ENCODE results near the gene FAM107B. TPM values are rescaled to one million over a fixed set of nuclear protein-coding genes. Genes with fewer than 3 reads are reported as not detected.
A peak's percentile ranks its signal among the peaks of the same experiment; 100 is the strongest.
"Not testable (repeated sequence)": the region's sequence is repeated elsewhere in the genome, so short reads cannot be mapped to it uniquely, and the experiment has no call there.

The FAM107B gene
- total and polyA plus RNA-seq, 11 donors: 1.9 to 27.6 (median 4.9) TPM

GRCh38 chr10:14664345-14664744 is 110.4 kb downstream of the FAM107B start:
- Histone ChIP-seq H3K27ac (no peak overlapping the region), H3K27me3 (no peaks in the 10 kb centered on the region), H3K9me3 (peaks cover 0 to 2% (median 0%) of the 10 kb centered on the region in 12 donors), H3K36me3 (no peaks in the 10 kb centered on the region), H3K4me1 (peaks cover 0 to 24% (median 0%) of the 10 kb centered on the region in 12 donors), H3K4me3 (no peak overlapping the region)
- ATAC-seq: no peak
- intact Hi-C loops (cut with DNase I): no loop called here
- no peak for TF ChIP-seq POLR2A (IDR thresholded peaks at IDR 0.05)
- TF ChIP-seq, protein P1, sequence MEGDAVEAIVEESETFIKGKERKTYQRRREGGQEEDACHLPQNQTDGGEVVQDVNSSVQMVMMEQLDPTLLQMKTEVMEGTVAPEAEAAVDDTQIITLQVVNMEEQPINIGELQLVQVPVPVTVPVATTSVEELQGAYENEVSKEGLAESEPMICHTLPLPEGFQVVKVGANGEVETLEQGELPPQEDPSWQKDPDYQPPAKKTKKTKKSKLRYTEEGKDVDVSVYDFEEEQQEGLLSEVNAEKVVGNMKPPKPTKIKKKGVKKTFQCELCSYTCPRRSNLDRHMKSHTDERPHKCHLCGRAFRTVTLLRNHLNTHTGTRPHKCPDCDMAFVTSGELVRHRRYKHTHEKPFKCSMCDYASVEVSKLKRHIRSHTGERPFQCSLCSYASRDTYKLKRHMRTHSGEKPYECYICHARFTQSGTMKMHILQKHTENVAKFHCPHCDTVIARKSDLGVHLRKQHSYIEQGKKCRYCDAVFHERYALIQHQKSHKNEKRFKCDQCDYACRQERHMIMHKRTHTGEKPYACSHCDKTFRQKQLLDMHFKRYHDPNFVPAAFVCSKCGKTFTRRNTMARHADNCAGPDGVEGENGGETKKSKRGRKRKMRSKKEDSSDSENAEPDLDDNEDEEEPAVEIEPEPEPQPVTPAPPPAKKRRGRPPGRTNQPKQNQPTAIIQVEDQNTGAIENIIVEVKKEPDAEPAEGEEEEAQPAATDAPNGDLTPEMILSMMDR (IDR thresholded peaks at IDR 0.05): no peak
- no peak for DNase-seq
- WGBS, 4 donors: 89 to 97% (median 94%) methylated on average over 1 of the region's 1 CpG

- H3K36me3 ChIP-seq: no peaks in the 10 kb centered on the region
- no peak for DNase-seq
- WGBS, 4 donors: 84 to 88% (median 86%) methylated on average over 3 of the region's 3 CpGs
- no peaks in the 10 kb centered on the region for H3K27me3 ChIP-seq
- H3K4me1 ChIP-seq: peaks cover 0 to 48% (median 0%) of the 10 kb centered on the region in 12 donors
- no peak overlapping the region for H3K27ac ChIP-seq
- no peak for ATAC-seq
- TF ChIP-seq POLR2A (IDR thresholded peaks at IDR 0.05): no peak
- TF ChIP-seq, protein P1 (IDR thresholded peaks at IDR 0.05): no peak
- peaks cover 0 to 2% (median 0%) of the 10 kb centered on the region in 12 donors for H3K9me3 ChIP-seq
- intact Hi-C loops (cut with DNase I): no loop called here
- H3K4me3 ChIP-seq: no peak overlapping the region
Measured at GRCh38 chr10:14661818-14662217, 112.9 kb downstream of the FAM107B start.

- WGBS, 4 donors: 89 to 92% (median 91%) methylated on average over 3 of the region's 3 CpGs
- Histone ChIP-seq H3K36me3 (no peaks in the 10 kb centered on the region), H3K27me3 (no peaks in the 10 kb centered on the region), H3K9me3 (no peaks in the 10 kb centered on the region), H3K27ac (no peak overlapping the region), H3K4me1 (peaks cover 0 to 56% (median 0%) of the 10 kb centered on the region in 12 donors), H3K4me3 (no peak overlapping the region)
- TF ChIP-seq POLR2A (IDR thresholded peaks at IDR 0.05): no peak
- TF ChIP-seq, protein P1 (IDR thresholded peaks at IDR 0.05): no peak
- intact Hi-C loops (cut with DNase I): no loop called here
- ATAC-seq: no peak
- no peak for DNase-seq
Measured at GRCh38 chr10:14660831-14661230, 113.9 kb downstream of the FAM107B start.

DNA sequence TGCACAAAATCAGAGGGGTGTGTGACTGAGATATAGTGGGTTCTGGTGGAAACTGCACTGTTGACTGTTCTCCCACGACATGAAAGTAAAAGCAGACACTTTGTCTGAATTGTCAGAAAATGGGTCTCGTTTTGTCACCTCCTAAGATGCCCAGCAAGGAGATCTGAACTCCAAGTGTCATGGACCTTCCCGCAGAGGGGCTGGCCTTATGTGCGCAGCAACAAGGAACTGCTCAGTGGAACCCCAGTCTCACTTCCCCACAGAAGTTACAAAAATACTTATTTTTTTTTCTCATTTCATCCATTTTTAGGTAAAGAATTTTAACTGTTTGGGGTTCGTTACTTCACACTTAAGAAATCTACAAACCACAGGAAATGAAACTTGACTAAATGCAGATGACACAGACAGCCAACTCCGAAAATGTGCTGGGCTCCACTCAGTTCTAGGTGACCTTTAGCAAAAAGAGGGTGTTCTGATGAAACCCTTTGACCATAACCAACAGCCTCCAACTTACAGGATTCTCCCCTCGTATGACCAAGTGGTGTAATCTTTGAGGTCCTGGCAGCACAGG is 115.0 kb downstream of the FAM107B start:
- DNase-seq: peak in 2 of 5 donors; percentile 12 to 60
- intact Hi-C loops (cut with DNase I): loop anchor here in 1 of 10 donors (10.0 kb wide), 1 partner anchor 95 kb away; no protein-coding TSS in a partner anchor
- Histone ChIP-seq H3K9me3 (no peaks in the 10 kb centered on the region), H3K4me1 (peaks cover 0 to 56% (median 0%) of the 10 kb centered on the region in 12 donors), H3K4me3 (no peak overlapping the region), H3K27ac (peak overlapping the region in 1 of 12 donors; percentile 60), H3K36me3 (no peaks in the 10 kb centered on the region), H3K27me3 (no peaks in the 10 kb centered on the region)
- no peak for TF ChIP-seq POLR2A (IDR thresholded peaks at IDR 0.05)
- TF ChIP-seq, protein P1 (IDR thresholded peaks at IDR 0.05): no peak
- ATAC-seq: peak in 3 of 4 donors; percentile 39 to 72 (median 51)
- 71 to 84% (median 79%) methylated on average over 7 of the region's 7 CpGs for WGBS, 4 donors

GRCh38 chr10:14659137-14659536 is 115.6 kb downstream of the FAM107B start:
- DNase-seq, H3K36me3 ChIP-seq, H3K27me3 ChIP-seq, H3K4me3 ChIP-seq, H3K9me3 ChIP-seq, ATAC-seq: not testable (repeated sequence)
- peak overlapping the region in 1 of 12 donors; percentile 60 for H3K27ac ChIP-seq
- intact Hi-C loops (cut with DNase I): loop anchor here in 1 of 10 donors (10.0 kb wide), 1 partner anchor 96 kb away; no protein-coding TSS in a partner anchor
- WGBS, 4 donors: 86 to 97% (median 96%) methylated on average over 5 to 6 of the region's 6 CpGs
- H3K4me1 ChIP-seq: peaks cover 0 to 60% (median 0%) of the 10 kb centered on the region in 12 donors

Data from heart left ventricle (tissue), 16 donors.